HepG2 (cell line): ENCODE results near the gene ULBP1. TPM values are rescaled to one million over a fixed set of nuclear protein-coding genes. Genes with fewer than 3 reads are reported as not detected.

Source experiments
- CEBPB ChIP-seq: IDR thresholded peaks from 2 replicates; pipeline ENCODE4 v1.6.1; 2011; ENCODE audit warnings: low read depth, low read length, improper control_type of control experiment, borderline replicate concordance
- CENPX ChIP-seq: sonication (generic); formaldehyde crosslinking; IDR thresholded peaks from 2 replicates; pipeline ENCODE4 v1.9.0; 2021; ENCODE audit warnings: mild to moderate bottlenecking, missing genetic modification reagents, moderate library complexity
- CREM ChIP-seq, 2 experiments: sonication (generic) in 1 of 2; formaldehyde crosslinking in 1 of 2; IDR thresholded peaks; 2 replicates each; pipeline versions ENCODE4 v1.4.0 to v1.6.1; 2016 to 2020; ENCODE audit warnings: antibody characterized with exemption in 1 of 2, mild to moderate bottlenecking in 1 of 2, missing genetic modification reagents in 1 of 2
- E2F5 ChIP-seq: sonication (generic); formaldehyde crosslinking; conservative IDR thresholded peaks from 2 replicates; pipeline ENCODE4 v1.4.0; 2020; ENCODE audit warnings: missing genetic modification reagents
- GABPB1 ChIP-seq: IDR thresholded peaks from 2 replicates; pipeline ENCODE4 v1.6.1; 2016; ENCODE audit warnings: mild to moderate bottlenecking, missing genetic modification reagents, moderate library complexity, missing compliant biosample characterization
- HHEX ChIP-seq: IDR thresholded peaks from 2 replicates; pipeline ENCODE4 v1.6.1; 2016; ENCODE audit warnings: control low read depth
- KMT2B ChIP-seq: IDR thresholded peaks from 2 replicates; pipeline ENCODE4 v1.6.1; 2016; ENCODE audit warnings: missing genetic modification reagents, missing compliant biosample characterization
- POLR2AphosphoS5 ChIP-seq: IDR thresholded peaks from 2 replicates; pipeline ENCODE4 v1.6.1; 2012; ENCODE audit warnings: low read depth, low read length
- SIN3B ChIP-seq: fragments of 150-350 bp; IDR thresholded peaks from 2 replicates; pipeline ENCODE4 v1.6.1; 2014; ENCODE audit warnings: low read length
- TBL1XR1 ChIP-seq: fragments of 150-350 bp; IDR thresholded peaks from 2 replicates; pipeline ENCODE4 v1.6.1; 2014; ENCODE audit warnings: borderline replicate concordance, low read length; ENCODE audit not compliant: partially characterized antibody
- ZFP82 ChIP-seq: sonication (generic); formaldehyde crosslinking; IDR thresholded peaks from 2 replicates; pipeline ENCODE4 v1.5.1; 2020; ENCODE audit warnings: mild to moderate bottlenecking, missing genetic modification reagents, borderline replicate concordance
- ZNF101 ChIP-seq: sonication (generic); formaldehyde crosslinking; IDR thresholded peaks from 2 replicates; pipeline ENCODE4 v1.4.0; 2020; ENCODE audit warnings: mild to moderate bottlenecking, low read depth, missing genetic modification reagents, borderline replicate concordance
- ZNF282 ChIP-seq: fragments of 450-650 bp; IDR thresholded peaks from 2 replicates; pipeline ENCODE4 v1.6.1; 2018; ENCODE audit not compliant: partially characterized antibody
- ZNF318 ChIP-seq: sonication (generic); formaldehyde crosslinking; IDR thresholded peaks from 2 replicates; pipeline ENCODE4 v1.4.0; 2020; ENCODE audit warnings: mild to moderate bottlenecking, missing genetic modification reagents
- ZNF619 ChIP-seq: sonication (generic); formaldehyde crosslinking; IDR thresholded peaks from 2 replicates; pipeline ENCODE4 v1.4.0; 2020; ENCODE audit warnings: mild to moderate bottlenecking, missing genetic modification reagents
- ZNF850 ChIP-seq: sonication (generic); formaldehyde crosslinking; conservative IDR thresholded peaks from 2 replicates; pipeline ENCODE4 v1.9.0; 2021; ENCODE audit warnings: mild to moderate bottlenecking, missing genetic modification reagents
- polyA plus RNA-seq, 8 experiments: library from polyadenylated mRNA; depleted of rRNA in 3 of 8; stranded (reverse) in 7 of 8; unstranded in 1 of 8; fragments of >200 nt; fragmentation: Illumina TruSeq in 4 of 8; extraction: Trizol in 4 of 8; gene quantifications; 2 replicates each; pipeline versions ENCODE4 v1.2.1 to v1.2.3, GENCODE V29; 2011 to 2016; ENCODE audit warnings: low read depth in 4 of 8, missing spikeins in 1 of 8, mixed read lengths in 1 of 8; ENCODE audit not compliant: insufficient read depth in 1 of 8
- total RNA-seq, 5 experiments: library from RNA; depleted of rRNA; stranded (reverse); fragments of >200 nt; fragmentation: Illumina TruSeq; extraction: Trizol; gene quantifications; 2 replicates each; pipeline ENCODE4 v1.2.3, GENCODE V29; 2016; ENCODE audit warnings: low read depth in 1 of 5

ULBP1 gene
- total and polyA plus RNA-seq, 2 of the 13 experiments (the other 11 are each of a cell fraction or from before 2014, with no cell fraction given) = 0.04 to 0.09 TPM

- TF ChIP-seq CEBPB (no peak), ZNF318 (no peak), ZNF101 (CRISPR knock-in tag) (no peak), ZNF282 (no peak), GABPB1 (CRISPR knock-in tag) (peak; percentile 11), TBL1XR1 (no peak), POLR2AphosphoS5 (no peak), CREM (IDR thresholded peaks at IDR 0.05) (no peak), CREM (CRISPR knock-in tag; IDR thresholded peaks at IDR 0.05) (no peak), ZFP82 (CRISPR knock-in tag) (peak; percentile 79; the same call in 1 of the 2 replicates), KMT2B (CRISPR knock-in tag) (peak; percentile 43), ZNF850 (CRISPR knock-in tag) (0 out of 2 replicates have a peak, but pooled peaks have one; percentile 57), SIN3B (no peak), E2F5 (no peak), ZNF619 (0 out of 2 replicates have a peak, but pooled peaks have one; percentile 32), CENPX (no peak), HHEX (CRISPR knock-in tag) (no peak)
These were observed 37.6 kb upstream of the ULBP1 start (continued) for GRCh38 chr6:149925974-149926777.
